Fibroblast of skin of left biceps (primary cell): ENCODE results near the gene RNF220.
"Not testable (repeated sequence)": the region's sequence is repeated elsewhere in the genome, so short reads cannot be mapped to it uniquely, and the experiment has no call there.

Experiments
- DNase-seq, 2 experiments: peaks; one replicate each; pipeline ENCODE4 v3.0.0-alpha.2; 2013; ENCODE audit warnings: low read depth in 2 of 2

RNF220 gene

DNA sequence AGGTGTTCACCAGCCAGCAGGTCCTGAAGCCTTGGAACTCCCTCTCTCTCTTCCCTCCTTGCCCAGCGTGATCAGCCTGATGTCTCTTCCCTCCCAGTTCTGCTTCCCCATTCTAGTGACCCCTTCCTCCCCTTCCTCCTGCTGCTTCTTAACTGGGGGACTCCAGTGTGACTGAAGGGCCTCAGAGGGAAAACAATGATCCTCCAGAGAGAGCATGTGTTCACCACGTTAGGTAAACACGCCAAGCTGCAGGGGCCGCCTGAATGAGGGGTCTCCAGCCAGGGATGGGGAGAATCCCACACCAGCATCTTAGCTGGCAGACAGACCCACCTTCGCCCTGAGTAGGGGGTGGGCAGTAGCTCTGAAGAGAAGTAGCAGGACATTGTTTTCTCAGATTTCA is 144.5 kb downstream of the RNF220 start:
- DNase-seq: no peak

DNA sequence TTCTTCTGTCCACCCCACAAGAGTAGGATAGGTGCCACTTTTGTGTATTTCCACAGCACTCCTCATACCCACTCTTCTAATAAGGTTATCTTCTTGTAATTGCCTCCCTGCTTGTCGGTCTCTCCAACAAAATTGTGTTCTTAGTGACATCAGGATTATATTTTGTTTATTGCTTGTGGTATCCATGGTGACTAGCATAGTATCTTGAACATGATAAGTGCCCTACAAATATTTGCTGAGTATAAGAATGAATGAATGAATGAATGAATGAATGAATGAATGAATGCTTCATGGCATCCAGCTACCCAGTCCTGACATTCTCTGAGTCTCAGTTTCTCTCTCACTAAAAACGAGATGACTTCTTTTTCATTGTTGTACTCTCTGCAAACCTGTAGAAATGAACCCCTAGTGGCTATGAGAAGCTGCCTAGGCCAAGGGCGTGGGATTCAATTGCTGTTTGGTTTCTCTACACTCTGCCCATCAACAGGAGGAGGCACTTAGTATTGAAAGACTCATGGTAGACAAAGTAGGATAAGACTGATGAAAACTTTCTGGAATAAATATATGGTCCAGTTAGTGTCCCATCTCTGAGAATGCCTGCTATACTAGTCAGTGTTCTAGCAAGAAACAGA is 148.2 kb downstream of the RNF220 start:
- DNase-seq: no peak

DNA sequence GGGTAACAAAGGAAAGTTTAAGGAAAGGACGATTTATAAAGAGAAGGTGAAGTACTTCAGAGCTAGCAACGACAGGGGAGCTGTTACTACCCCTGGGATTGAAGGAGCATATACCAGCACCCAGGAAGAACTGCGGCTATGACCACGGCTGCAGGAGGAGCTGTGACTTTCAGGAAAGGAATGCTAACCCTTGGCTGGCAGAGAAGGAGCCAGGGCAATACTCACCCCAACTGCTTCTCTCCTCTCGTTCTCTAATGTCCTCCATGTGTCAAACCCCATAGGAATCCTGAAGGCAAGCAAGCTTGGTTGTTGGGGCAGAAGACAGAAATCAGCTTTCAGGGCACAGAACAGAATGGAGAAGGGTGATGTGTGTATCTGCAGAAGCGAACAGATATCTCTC is 148.7 kb downstream of the RNF220 start:
- DNase-seq: no peak

DNA sequence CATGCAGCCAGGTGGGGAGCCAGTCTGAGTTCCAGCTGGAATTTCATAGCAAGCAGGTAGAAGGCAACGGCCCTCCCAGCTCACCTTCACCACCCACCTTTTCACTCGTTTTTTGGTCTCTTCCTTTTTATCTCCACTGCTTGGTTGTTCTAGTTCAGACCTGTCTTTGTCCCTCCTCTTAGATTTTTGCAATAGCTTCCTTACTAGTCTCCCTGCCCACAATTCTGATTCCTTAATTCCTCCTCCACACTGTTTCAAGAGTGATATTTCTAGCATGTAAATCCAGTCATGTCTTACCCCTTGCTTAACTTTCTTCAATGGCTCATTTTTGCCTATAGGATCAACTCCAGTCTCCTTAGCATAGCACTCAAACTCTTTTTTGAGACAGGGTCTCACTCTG is 149.7 kb downstream of the RNF220 start:
- no peak for DNase-seq

DNA sequence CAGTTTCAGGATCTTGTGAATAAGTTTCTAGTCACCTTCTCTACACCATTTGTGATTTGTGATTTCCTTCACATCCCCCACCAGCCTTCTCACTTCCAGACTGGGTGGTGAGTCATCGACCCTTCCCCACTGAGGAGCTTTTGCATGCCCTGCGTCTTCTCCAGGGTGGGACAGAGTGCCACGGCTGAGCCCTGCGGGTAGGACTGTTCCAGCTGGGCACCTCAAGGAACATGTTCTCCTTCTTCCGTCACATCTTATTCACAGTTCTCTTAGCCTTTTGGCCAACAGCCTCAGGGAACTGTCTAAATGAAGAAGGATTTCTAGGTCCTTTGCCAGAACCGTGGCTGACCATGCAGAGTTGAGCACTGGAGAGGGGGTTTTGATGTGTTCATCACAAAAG is 152.7 kb downstream of the RNF220 start:
- no peak for DNase-seq

DNA sequence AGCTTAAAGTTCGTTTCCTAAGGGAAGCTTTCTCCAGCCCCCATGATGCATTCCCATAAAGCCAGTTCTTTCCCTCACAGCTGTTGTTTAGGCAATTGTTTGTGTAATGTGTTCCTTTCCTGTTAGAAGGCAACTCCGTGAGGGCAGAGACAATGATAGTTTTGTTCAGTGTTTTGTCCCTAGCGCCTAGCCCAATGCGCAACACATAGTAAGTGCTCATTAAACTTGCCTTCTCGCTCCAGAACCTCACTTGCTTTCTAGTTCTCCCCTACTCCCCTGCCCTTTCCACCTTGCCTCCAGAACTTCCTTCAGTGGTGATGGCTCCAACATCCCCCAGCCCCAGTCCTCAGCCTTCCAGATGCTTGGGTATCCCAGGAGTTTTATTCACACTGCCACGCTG is 153.8 kb downstream of the RNF220 start:
- DNase-seq: no peak

DNA sequence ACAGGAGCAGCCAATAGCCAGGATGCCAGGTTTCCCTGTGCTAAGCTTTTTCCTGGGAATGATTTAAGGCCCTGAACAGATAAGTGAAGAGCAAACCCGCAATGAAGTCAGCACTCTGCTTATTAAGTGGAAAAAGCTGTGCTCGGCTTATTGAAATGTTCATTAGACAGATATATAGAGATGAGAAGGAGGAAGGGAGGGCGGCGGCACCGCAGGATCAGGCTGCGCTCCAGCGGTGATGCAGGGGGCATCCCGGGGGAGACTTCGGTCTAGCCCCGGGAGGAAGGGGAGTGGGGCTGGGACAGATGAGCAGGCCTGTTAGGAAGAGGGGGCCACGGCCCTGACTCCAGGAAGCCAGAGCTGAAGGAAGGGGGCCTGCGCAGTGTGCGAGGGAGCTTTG is 154.3 kb downstream of the RNF220 start:
- peak in 1 of 2 experiments; percentile 8 for DNase-seq

DNA sequence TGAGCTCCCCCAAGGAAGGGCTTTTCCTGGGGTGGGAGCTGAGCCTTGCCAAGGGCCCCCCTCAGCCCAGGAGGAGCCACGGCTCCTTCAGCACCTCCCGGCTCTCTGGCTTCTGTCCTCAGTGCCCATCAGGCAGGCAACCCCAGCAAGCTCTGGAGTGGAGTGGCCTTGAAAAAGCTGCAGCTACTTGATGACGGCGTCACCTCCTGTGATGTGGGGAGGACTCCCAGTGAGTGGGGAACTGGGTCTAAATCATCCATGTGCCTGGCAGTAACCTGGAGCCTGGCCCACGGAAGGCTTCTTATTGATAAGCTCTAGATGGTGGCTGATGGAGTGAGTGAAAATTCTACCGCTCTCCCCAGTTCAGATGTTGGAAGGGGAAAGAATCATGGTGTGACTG is 154.9 kb downstream of the RNF220 start:
- DNase-seq: no peak

DNA sequence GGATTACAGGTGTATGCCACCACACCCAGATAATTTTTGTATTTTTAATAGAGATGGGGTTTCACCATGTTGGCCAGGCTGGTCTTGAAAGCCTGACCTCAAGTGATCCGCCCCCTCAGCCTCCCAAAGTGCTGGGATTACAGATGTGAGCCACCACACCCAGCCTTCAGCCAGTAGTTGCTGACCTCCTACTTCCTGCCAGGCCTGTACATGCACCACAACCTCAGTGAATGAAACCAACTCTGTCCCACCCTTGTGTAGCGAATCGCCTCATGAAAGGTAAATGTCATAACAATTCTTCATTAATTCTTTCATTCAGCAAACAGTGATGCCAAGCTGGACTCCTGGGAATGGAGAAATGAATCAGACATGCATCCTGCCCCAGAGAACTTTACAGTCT is 155.6 kb downstream of the RNF220 start:
- DNase-seq: not testable (repeated sequence)

DNA sequence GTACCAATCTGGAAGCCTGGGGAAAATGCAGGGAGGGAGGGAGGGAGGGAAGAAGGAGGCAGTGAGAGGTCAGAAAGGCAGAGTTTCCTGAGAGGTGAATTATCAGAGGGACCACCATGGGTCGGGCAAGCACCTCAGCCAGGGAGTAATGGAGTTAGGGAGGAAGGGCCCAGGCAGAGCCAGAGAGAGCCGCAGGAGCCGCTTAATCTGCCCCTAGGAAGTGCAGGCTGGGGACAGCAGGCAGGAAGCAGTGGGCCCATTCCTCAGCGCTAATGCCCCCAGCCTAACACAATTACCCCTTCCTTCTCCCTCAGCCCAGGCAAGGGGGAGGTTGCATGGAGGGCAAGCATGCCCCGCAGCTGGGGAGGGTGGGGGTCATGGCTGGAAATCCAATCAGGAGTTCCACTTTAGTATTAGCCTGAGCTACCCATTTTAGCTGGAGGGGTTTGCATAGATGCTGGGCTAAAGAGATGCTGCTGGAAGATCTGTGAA is 160.2 kb downstream of the RNF220 start:
- no peak for DNase-seq

DNA sequence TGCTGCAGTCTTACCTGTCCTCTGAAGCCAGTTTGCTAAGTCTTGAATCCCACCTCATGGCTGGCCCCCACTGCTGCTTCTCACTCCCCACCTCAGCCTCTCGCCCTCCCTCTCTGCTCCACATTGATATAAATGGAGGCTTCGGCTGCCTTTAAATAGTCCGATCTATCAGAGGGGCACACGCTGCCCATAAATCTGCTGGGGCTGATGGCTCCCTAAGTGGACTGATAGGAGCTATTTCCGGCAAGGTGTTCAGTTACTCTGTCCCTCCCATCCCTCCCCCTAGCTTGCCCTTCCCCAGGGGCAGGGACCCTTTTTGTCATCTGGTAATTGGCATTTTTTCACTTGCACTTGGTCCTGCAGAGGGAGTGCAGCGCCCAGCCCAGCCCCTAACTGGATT is 160.8 kb downstream of the RNF220 start:
- DNase-seq: no peak

DNA sequence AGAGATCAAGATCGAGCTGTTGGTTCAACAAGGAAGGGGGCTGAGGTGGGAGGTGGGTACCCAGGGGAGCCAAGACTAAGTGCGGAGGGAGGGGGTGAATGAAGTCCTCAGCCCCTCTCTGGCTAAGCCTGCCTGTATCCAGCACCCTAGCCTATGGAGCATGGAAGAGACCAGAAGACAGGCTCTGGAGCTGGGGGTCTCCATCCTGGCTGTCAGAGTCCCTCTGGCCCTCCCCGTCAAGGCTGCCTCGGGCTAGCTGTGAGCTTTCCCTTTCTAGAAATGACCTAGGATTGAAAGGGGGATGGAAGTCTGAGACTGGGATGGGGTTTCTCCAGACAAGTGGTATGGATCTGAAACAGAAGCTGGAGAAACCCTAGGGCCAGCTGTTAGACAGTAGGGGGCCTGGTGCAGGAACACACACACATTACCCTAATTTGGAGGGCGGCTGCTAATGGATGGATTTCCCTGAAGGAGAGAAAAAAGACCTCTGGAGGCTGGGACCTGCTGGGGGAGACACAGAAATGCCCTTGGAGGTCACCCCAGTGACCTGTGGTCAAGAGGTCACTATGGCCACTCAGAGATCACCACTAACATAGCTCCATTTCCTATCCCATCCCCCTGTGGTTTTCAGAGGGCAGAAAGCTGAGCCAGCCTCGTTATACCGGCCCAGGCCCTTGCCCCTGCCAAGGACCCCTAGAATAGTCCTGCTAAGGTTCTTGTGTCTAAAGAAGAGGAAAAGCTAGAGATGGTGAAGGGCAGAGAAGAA is 161.4 kb downstream of the RNF220 start:
- DNase-seq: no peak

DNA sequence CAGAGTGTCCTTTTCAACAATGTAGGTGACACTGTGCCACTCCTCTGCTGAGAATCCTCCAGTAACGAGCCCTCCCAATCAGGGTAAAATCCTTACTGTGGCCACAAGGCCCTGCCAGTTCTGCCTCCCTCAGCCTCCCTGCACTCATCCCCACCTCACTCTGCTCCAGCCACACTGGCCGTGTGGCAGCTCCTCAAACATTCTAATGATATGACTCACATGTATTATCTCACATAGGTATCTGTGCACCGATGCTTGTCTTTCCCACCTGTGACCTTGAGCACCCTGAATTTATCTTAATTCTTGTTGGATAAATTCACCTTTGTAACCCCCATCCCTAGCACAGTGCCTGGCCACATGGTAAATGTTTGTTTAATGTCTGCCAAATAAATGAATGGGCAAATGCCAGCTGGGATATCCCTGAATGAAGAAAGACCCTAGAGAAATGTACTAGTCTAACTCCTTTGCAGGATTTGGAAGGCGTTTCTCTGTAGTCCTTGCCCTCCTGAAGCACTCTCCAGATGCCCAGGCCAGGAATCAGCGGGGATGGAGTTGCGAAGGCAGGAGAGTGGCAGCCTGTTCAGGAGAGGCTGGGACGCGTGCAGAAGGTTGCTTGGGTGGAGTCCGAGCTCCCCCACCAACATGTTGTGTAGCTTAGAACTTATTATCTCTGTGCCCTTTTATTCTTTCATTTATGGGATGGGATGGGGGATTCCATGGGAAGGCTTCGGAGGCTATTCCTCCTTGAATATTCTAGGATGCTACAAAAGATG is 163.3 kb downstream of the RNF220 start:
- DNase-seq: no peak

DNA sequence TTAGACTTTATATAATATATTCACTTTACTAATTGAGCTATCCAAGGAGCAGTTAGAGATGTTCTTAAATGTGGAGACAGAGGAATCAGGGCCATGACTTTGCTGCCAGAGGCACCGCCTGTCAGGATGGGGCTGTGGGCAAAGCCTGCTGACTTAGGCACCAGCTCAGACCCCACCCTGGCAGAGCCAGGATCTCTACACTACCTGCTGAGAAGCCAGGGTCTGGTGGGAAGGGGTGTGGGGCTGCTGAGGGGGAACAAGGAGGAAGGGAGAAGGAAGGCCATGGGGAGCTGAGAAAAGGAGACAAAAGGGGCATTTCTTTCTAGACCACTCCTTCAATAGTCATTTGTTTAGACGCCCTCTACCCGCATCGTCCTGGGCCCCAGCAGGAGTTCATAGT is 164.4 kb downstream of the RNF220 start:
- DNase-seq: no peak

DNA sequence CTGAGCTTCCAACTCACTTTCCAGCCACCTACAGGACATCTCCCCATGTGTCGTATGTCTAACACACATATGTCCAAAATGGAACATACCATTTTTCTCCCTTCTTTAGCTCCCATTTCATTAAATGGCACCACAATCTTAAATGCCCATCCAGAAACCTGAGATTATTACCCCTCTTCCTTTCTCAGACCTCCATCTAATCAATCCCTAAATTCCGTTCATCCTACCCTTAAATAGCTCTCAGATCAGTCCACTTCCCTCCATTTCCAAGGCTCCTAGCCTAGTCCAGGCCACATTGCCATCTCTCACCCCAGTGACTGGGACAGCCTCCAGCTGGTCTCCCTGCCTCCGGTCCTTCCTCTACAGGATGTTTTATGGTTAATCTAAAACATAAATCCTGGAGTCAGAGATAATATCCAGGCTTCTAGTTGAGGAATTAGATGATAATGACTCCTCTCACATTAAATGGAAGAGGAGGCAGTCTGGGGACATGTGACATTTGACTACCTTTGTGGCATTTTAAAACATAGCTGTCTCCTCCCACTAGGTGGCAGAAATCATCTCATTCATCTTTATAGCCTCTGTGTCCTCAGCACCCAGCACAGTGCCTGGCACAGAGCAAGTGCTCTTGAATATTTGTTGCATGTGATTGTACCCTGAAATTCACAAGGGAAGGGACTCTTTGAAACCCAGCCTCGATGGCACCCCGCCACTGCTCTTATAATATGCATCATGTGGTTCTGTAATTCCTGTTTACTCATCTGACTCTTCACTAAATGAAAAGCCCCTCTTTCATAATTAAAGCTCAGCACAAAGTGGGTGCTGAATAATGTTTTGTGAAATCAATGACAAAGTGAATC is 166.9 kb downstream of the RNF220 start:
- no peak for DNase-seq

DNA sequence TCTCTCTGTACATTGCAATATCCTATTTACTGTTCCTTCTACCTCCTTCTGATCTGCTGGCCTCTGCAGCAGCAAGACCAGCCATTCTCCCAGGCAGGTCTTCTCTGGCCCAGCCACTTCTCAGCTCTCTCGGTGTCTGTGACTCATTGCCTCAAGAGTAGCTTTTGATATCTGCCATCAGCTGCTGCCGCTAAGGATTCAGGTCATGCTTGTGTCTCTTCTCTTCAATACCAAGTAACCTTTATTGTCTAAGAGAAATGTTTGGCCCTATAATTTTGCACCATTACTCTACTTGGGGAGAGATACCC is 167.5 kb downstream of the RNF220 start:
- DNase-seq: no peak

DNA sequence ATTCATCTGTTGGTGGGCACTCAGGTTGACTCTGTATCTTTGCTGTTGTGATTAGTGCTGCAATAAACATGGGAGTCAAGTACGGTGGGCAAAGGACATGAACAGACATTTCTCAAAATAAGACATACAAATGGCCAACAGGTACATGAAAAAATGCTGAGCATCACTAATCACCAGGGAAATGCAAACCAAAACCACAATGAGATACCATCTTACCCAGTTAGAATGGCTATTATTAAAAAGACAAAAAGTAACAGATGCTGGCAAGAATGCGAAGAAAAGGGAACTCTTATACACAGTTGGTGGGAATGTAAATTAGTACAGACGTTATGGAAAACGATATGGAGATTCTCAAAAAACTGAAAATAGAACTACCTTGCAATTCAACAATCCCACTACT is 170.3 kb downstream of the RNF220 start:
- no peak for DNase-seq

DNA sequence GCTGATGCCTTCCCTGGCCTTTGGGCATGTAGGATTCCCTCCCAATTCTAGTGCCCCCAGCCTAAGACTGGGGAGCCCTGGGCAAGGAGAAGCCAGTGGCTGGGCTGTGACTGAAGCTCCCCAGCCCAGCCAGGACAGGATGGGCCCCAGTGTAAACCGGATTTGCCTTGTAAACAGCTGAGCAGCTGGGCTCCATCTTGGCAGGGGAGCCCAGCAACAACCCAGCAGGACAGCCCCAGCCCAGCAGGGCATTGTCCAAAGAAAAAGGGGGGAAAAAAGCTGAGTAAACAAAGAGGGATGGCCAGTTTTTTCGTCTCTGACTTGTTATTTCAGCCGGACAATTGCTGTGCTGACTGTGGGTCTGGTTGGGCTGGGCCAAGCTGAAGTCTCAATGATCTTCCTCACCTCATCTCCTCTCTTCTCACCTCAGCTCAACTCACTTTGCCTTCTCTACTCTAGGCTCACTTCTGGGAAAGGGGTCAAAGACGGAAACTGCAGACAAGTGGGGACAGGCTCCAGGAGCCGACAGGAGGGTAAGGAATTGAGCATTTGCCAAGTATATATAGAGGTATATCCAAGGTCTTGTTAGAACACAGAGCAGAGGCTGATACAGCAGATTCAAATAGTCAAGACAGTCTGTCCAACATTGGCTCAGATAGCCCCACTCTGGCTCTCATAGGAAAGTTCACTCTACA is 171.5 kb downstream of the RNF220 start:
- DNase-seq: no peak

DNA sequence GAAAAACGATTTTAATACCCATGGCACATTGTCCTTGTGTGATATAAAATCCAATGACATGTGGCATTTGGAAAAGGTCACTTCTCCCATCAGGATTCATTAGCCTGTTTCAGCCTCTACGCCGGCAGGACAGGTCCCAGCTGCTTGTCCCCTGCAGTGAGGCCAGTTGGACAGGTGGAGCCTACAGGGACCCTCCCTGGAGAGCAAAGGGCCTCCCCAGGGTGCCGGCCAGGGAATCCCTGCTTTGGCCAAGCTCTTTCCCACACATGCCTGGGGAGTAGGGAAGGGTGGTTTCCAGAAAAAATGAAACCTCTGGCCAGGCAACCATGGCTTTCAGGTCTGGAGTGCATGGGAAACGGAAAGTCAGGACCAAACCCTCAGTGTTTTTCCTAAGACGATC is 176.2 kb downstream of the RNF220 start:
- DNase-seq: no peak

DNA sequence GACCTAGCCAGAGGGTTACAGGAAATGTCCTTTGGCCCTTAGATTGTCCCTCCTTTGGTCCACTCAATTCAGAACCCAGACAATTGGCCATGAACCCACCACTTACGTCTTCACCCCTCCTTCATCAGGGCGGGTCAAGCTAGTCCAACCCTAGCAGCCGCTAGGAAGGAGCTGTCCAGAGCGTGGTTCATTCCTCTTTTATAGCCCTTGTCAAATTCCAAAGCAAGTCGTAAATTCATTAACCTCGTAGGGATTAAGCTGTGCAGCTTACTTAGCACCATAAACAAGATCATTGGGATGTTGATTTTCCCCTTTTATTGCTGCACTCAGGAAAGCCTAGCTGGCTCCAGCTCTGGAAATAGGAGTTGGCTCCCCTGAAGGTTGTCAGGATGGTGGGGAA is 179.1 kb downstream of the RNF220 start:
- no peak for DNase-seq

DNA sequence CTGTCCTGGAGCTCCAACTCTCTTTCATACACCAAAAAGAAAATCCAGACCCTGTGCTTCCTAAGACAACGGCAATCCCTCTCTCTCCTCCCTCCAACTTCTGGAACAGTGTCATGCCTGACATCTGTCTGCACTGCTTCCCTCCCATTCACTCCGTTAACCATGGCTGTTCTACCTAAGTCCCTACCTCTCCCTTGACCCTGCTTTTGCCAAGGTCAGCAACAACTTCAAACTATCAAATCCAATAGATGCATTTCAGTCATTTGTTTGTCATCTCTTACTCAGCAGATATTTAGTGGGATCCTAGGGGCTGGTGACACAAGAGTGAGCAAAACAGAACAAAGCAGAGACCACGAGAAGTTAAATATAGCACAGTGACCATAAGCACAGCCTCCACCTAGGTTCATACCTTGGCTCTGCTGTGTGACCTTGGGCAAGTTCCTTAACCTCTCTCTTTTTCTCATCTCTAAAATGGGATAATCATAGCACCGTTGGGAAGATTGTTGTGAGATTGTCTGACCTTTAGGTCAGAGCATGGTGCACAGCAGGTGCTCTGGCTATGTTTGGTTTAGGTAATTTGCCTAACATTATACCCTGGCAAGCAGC is 180.4 kb downstream of the RNF220 start:
- no peak for DNase-seq
